Measurements from ENCODE around the gene MBNL3. TPM values are rescaled to one million over a fixed set of nuclear protein-coding genes. Genes with fewer than 3 reads are reported as not detected.

The MBNL3 gene
- total RNA-seq, 6 experiments from 2014 or later, result 0.17 to 0.66 (median 0.38) TPM

GRCh38 chrX:132411310-132411977 lies 77.4 kb downstream of the MBNL3 start:
- Mint-ChIP-seq H3K27me3 (ENCODE audit: insufficient read depth) (no peaks in the 10 kb centered on the region; the same call in 1 of the 2 replicates), H3K9me3 (no peaks in the 10 kb centered on the region)
- no peak for TF ChIP-seq CTCF (IDR thresholded peaks at IDR 0.05)

GRCh38 chrX:132409780-132410556 lies 78.9 kb downstream of the MBNL3 start:
- Mint-ChIP-seq H3K9me3 (no peaks in the 10 kb centered on the region), H3K4me3 (no peak overlapping the region), H3K4me1 (ENCODE audit: low read depth) (no peaks in the 10 kb centered on the region), H3K27ac (no peak overlapping the region), H3K27me3 (ENCODE audit: insufficient read depth) (no peaks in the 10 kb centered on the region; the same call in 1 of the 2 replicates), H3K36me3 (ENCODE audit: low read depth) (no peaks in the 10 kb centered on the region)
- no peak for DNase-seq
- TF ChIP-seq CTCF (IDR thresholded peaks at IDR 0.05), result no peak

More at GRCh38 chrX:132411310-132411977, 77.4 kb downstream of the MBNL3 start:
- no peak overlapping the region for H3K27ac Mint-ChIP-seq
- no peaks in the 10 kb centered on the region for H3K4me1 Mint-ChIP-seq (ENCODE audit: low read depth)
- no peak for DNase-seq
- no peak overlapping the region for H3K4me3 Mint-ChIP-seq
- no peaks in the 10 kb centered on the region for H3K36me3 Mint-ChIP-seq (ENCODE audit: low read depth)

- peaks cover 1% of the 10 kb centered on the region; the same call in 1 of the 2 replicates for H3K27me3 Mint-ChIP-seq (ENCODE audit: insufficient read depth)
- DNase-seq, result no peak
- TF ChIP-seq CTCF (IDR thresholded peaks at IDR 0.05), result no peak
- H3K27ac Mint-ChIP-seq, result no peak overlapping the region
- no peaks in the 10 kb centered on the region for H3K4me1 Mint-ChIP-seq (ENCODE audit: low read depth)
- H3K36me3 Mint-ChIP-seq (ENCODE audit: low read depth), result no peaks in the 10 kb centered on the region
- H3K9me3 Mint-ChIP-seq, result no peaks in the 10 kb centered on the region
- no peak overlapping the region for H3K4me3 Mint-ChIP-seq
Observed at GRCh38 chrX:132407691-132408090, 81.1 kb downstream of the MBNL3 start.

- TF ChIP-seq CTCF (IDR thresholded peaks at IDR 0.05), result no peak
- no peak overlapping the region for H3K27ac Mint-ChIP-seq
Observed at GRCh38 chrX:132406106-132406505, 82.7 kb downstream of the MBNL3 start.

GRCh38 chrX:132404266-132404665 lies 84.6 kb downstream of the MBNL3 start:
- no peak overlapping the region for H3K27ac Mint-ChIP-seq
- H3K4me3 Mint-ChIP-seq, result no peak overlapping the region
- H3K9me3 Mint-ChIP-seq, result no peaks in the 10 kb centered on the region
- H3K36me3 Mint-ChIP-seq (ENCODE audit: low read depth), result no peaks in the 10 kb centered on the region
- no peaks in the 10 kb centered on the region for H3K4me1 Mint-ChIP-seq (ENCODE audit: low read depth)
- H3K27me3 Mint-ChIP-seq (ENCODE audit: insufficient read depth), result peaks cover 1% of the 10 kb centered on the region; the same call in 1 of the 2 replicates
- DNase-seq, result no peak
- TF ChIP-seq CTCF (IDR thresholded peaks at IDR 0.05), result no peak

More at GRCh38 chrX:132406106-132406505, 82.7 kb downstream of the MBNL3 start:
- Mint-ChIP-seq H3K4me1 (ENCODE audit: low read depth) (no peaks in the 10 kb centered on the region), H3K4me3 (no peak overlapping the region), H3K36me3 (ENCODE audit: low read depth) (no peaks in the 10 kb centered on the region), H3K9me3 (no peaks in the 10 kb centered on the region), H3K27me3 (ENCODE audit: insufficient read depth) (peaks cover 1% of the 10 kb centered on the region; the same call in 1 of the 2 replicates)
- DNase-seq, result no peak

Measured in HFFc6 (cell line).